ENCODE measurements around the gene MIGA1.
A peak's percentile ranks its signal among the peaks of the same experiment; 100 is the strongest.
"Not testable (repeated sequence)": the region's sequence is repeated elsewhere in the genome, so short reads cannot be mapped to it uniquely, and the experiment has no call there.

MIGA1 gene

GRCh38 chr1:77802026-77802425, 22.6 kb downstream of the MIGA1 start:
- no peak for DNase-seq (ENCODE audit: low read depth in 2 of 2)

GRCh38 chr1:77803371-77803770, 23.9 kb downstream of the MIGA1 start:
- DNase-seq (ENCODE audit: low read depth in 2 of 2) = no peak

GRCh38 chr1:77809787-77810462, 30.5 kb downstream of the MIGA1 start:
- not testable (repeated sequence) for DNase-seq (ENCODE audit: low read depth in 2 of 2)

- not testable (repeated sequence) for DNase-seq (ENCODE audit: low read depth in 2 of 2)
Measured at GRCh38 chr1:77811589-77811988, 32.1 kb downstream of the MIGA1 start.

- DNase-seq (ENCODE audit: low read depth in 2 of 2) = no peak
Measured at GRCh38 chr1:77817368-77818209, 38.1 kb downstream of the MIGA1 start.

GRCh38 chr1:77820121-77820520, 40.7 kb downstream of the MIGA1 start:
- no peak for DNase-seq (ENCODE audit: low read depth in 2 of 2)

GRCh38 chr1:77824079-77824478, 44.6 kb downstream of the MIGA1 start:
- DNase-seq (ENCODE audit: low read depth in 2 of 2) = peak; percentile 35 to 39

- no peak for DNase-seq (ENCODE audit: low read depth in 2 of 2)
Measured at GRCh38 chr1:77824694-77825093, 45.2 kb downstream of the MIGA1 start.

GRCh38 chr1:77825131-77825709, 45.8 kb downstream of the MIGA1 start:
- DNase-seq (ENCODE audit: low read depth in 2 of 2) = peak in 1 of 2 experiments; percentile 36

GRCh38 chr1:77826851-77827250, 47.4 kb downstream of the MIGA1 start:
- DNase-seq (ENCODE audit: low read depth in 2 of 2) = not testable (repeated sequence)

GRCh38 chr1:77828098-77828497, 48.6 kb downstream of the MIGA1 start:
- no peak for DNase-seq (ENCODE audit: low read depth in 2 of 2)

GRCh38 chr1:77829851-77830250, 50.4 kb downstream of the MIGA1 start:
- no peak for DNase-seq (ENCODE audit: low read depth in 2 of 2)

- no peak for DNase-seq (ENCODE audit: low read depth in 2 of 2)
Measured at GRCh38 chr1:77830946-77831345, 51.5 kb downstream of the MIGA1 start.

GRCh38 chr1:77831566-77831965, 52.1 kb downstream of the MIGA1 start:
- no peak for DNase-seq (ENCODE audit: low read depth in 2 of 2)

- DNase-seq (ENCODE audit: low read depth in 2 of 2) = peak; percentile 43 to 46
Measured at GRCh38 chr1:77831976-77832711, 52.7 kb downstream of the MIGA1 start.

GRCh38 chr1:77832901-77833300, 53.5 kb downstream of the MIGA1 start:
- DNase-seq (ENCODE audit: low read depth in 2 of 2) = peak; percentile 89 to 90

- no peak for DNase-seq (ENCODE audit: low read depth in 2 of 2)
Measured at GRCh38 chr1:77833521-77834100, 54.2 kb downstream of the MIGA1 start.

GRCh38 chr1:77834771-77835334, 55.4 kb downstream of the MIGA1 start:
- DNase-seq (ENCODE audit: low read depth in 2 of 2) = peak in 1 of 2 experiments; percentile 34

GRCh38 chr1:77841574-77841973, 62.1 kb downstream of the MIGA1 start:
- DNase-seq (ENCODE audit: low read depth in 2 of 2) = no peak

- no peak for DNase-seq (ENCODE audit: low read depth in 2 of 2)
Measured at GRCh38 chr1:77845951-77846350, 66.5 kb downstream of the MIGA1 start.

GRCh38 chr1:77846966-77847365, 67.5 kb downstream of the MIGA1 start:
- DNase-seq (ENCODE audit: low read depth in 2 of 2) = no peak

All from fibroblast of skin of left quadriceps (primary cell).